Thyroid gland (tissue), 4 donors: ENCODE results near the gene CAMTA1. TPM values are rescaled to one million over a fixed set of nuclear protein-coding genes. Genes with fewer than 3 reads are reported as not detected.

Experiments used
- DNase-seq, 2 donors: peaks; one replicate each; pipeline ENCODE4 v3.0.0-alpha.2; 2019
- H3K27ac ChIP-seq, 3 donors: fragments of 200-600 bp; sonication (generic); 1 replicate in 2 of 3; 2 replicates in 1 of 3; pipeline ENCODE4 v1.5.1; 2016 to 2019; ENCODE audit warnings: mild to moderate bottlenecking in 1 of 3, moderate library complexity in 1 of 3
- H3K27me3 ChIP-seq: fragments of 200-600 bp; sonication (generic); one replicate; pipeline ENCODE4 v1.5.1; 2019
- H3K36me3 ChIP-seq, 2 donors: fragments of 200-600 bp; sonication (generic); one replicate each; pipeline ENCODE4 v1.5.1; 2016 to 2019
- H3K4me1 ChIP-seq, 2 donors: fragments of 200-600 bp; sonication (generic); one replicate each; pipeline ENCODE4 v1.5.1; 2017 to 2019
- H3K4me3 ChIP-seq, 3 donors: fragments of 200-600 bp; sonication (generic); replicated peaks in 1 of 3; 1 replicate in 2 of 3; 2 replicates in 1 of 3; pipeline ENCODE4 v1.5.1; 2016; ENCODE audit warnings: mild to moderate bottlenecking in 1 of 3
- H3K9me3 ChIP-seq: fragments of 200-600 bp; sonication (generic); one replicate; pipeline ENCODE4 v1.5.1; 2017
- POLR2A ChIP-seq, 2 donors: fragments of 450-650 bp; IDR thresholded peaks; one replicate each; pipeline ENCODE4 v1.6.1; 2017; ENCODE audit warnings: antibody characterized with exemption in 2 of 2, mild to moderate bottlenecking in 2 of 2, moderate library complexity in 1 of 2
- WGBS, 2 donors: methylation state at CpG; one replicate each; pipeline ENCODE4 v1.1.5; 2017; 5-methylcytosine and 5-hydroxymethylcytosine counted together
- intact Hi-C: fragments of 100-400 bp; cut with DNase I; formaldehyde crosslinking; loops from one replicate; pipeline ENCODE4 v1.15.1; 2023
- total RNA-seq, 4 donors: library from RNA; depleted of rRNA; stranded (reverse); fragments of >200 nt; gene quantifications; one replicate each; pipeline ENCODE4 v1.2.3, GENCODE V29; 2016
- TF ChIP-seq, protein P1 (sequence below), 6 experiments: fragments of 200-600 bp in 3 of 6; fragments of 450-650 bp in 3 of 6; sonication (generic) in 3 of 6; IDR thresholded peaks; one replicate each; pipeline ENCODE4 v1.5.1; 2016 to 2019; ENCODE audit warnings: antibody characterized with exemption in 6 of 6, mild to moderate bottlenecking in 2 of 6, inconsistent platforms in 1 of 6, moderate library complexity in 1 of 6

The CAMTA1 gene
- total RNA-seq, 4 donors from 2014 or later: 63.9 to 124 (median 101) TPM

DNA sequence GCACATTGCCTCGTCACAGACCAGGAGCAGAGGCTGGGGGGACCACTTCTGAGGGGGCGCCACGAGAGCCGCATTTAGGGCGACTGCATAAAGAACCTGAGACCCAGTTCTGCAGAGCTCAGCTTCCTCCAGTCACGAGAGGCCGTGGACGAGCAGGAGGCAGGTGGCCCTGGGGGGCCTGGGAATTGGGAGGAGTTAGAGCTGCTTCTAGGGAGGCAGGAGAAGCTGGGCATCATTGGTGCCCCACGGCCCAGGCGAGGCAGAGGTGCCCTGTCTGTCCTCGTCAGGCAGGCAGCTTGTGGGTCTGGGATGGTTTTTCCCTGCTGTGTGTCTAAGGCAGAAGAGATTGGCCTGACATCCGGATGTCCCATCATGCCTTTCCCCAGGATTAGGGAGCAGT, 389.3 kb downstream of the CAMTA1 start:
- H3K4me3 ChIP-seq: no peak overlapping the region
- H3K36me3 ChIP-seq: no peaks in the 10 kb centered on the region
- H3K27ac ChIP-seq: no peak overlapping the region
- 82 to 85% methylated on average over 12 of the region's 12 CpGs for WGBS, 2 donors
- DNase-seq: no peak
- intact Hi-C loops: no loop called here
- H3K27me3 ChIP-seq: no peaks in the 10 kb centered on the region
- H3K4me1 ChIP-seq: peaks cover 0 to 9% of the 10 kb centered on the region in 2 donors
- TF ChIP-seq, protein P1, sequence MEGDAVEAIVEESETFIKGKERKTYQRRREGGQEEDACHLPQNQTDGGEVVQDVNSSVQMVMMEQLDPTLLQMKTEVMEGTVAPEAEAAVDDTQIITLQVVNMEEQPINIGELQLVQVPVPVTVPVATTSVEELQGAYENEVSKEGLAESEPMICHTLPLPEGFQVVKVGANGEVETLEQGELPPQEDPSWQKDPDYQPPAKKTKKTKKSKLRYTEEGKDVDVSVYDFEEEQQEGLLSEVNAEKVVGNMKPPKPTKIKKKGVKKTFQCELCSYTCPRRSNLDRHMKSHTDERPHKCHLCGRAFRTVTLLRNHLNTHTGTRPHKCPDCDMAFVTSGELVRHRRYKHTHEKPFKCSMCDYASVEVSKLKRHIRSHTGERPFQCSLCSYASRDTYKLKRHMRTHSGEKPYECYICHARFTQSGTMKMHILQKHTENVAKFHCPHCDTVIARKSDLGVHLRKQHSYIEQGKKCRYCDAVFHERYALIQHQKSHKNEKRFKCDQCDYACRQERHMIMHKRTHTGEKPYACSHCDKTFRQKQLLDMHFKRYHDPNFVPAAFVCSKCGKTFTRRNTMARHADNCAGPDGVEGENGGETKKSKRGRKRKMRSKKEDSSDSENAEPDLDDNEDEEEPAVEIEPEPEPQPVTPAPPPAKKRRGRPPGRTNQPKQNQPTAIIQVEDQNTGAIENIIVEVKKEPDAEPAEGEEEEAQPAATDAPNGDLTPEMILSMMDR (IDR thresholded peaks at IDR 0.05): no peak
- no peak for TF ChIP-seq POLR2A (IDR thresholded peaks at IDR 0.05)
- no peaks in the 10 kb centered on the region for H3K9me3 ChIP-seq

DNA sequence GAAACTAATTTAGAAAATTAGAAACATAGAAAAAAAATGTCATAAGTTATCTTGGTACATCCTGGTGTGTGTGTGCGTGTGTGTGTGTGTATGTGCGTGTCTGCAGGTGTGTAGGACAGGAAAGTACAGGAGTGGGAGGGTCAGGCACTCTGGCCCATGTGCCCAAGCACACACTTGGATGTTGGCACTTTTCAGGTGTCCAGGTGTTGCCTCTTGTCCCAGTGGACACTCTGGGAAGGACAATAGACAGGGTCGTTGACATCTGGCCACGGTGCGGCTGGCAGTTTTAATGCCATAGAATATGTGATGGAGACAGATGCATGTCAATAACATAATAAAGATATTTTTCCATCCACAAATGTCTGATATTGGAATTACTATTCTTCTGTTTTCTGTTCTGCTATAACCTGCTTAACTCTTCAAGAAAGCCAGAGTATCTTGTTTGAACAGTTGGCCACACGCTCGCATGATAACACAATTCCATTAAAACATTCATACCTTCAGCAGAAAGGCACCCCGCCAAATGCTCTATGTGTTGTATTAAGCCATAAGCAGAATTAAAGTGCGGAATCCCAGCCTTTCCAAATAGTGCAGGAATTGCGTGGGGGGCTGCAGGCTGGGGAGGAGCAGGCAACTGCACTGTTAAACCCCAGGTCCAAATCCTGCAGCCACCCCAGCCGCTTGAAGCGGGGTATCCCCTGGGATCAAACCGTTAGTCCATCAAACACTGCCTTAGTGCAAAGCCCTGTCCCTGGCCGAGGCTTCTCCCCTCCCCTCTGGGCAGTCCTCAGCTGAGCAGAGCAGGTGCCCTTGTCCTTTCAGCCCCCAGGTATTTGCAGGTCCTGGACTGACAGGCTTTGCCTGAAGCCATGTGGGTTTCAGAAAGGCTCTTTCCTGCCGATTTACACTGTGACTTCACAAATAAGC, 390.0 kb downstream of the CAMTA1 start:
- TF ChIP-seq, protein P1 (IDR thresholded peaks at IDR 0.05): no peak
- TF ChIP-seq POLR2A (IDR thresholded peaks at IDR 0.05): no peak
- no peak for DNase-seq
- Histone ChIP-seq H3K9me3 (no peaks in the 10 kb centered on the region), H3K27me3 (no peaks in the 10 kb centered on the region), H3K4me1 (peaks cover 0 to 9% of the 10 kb centered on the region in 2 donors), H3K4me3 (no peak overlapping the region), H3K36me3 (no peaks in the 10 kb centered on the region), H3K27ac (no peak overlapping the region)
- intact Hi-C loops: no loop called here
- 79 to 83% methylated on average over 15 of the region's 15 CpGs for whole genome bisulfite sequencing, 2 donors

DNA sequence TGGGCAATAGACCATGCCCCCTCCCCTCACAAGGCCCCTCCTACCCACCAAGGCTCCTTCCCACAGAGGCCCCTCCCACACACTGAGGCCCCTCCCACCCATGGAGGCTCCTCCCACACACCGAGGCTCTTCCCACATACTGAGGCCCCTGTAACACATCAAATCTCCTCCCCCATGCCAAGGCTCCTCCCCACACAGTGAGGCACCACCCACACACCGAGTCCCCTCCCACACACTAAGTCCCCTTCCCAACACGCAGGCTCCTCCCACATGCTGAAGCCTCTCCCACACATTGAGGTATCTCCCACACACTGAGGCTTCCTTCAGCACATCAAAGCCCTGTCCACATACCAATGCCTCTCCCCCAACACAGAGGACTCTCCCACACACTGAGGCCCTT, 391.8 kb downstream of the CAMTA1 start:
- intact Hi-C loops: no loop called here
- DNase-seq: no peak
- WGBS, 2 donors: 95 to 96% methylated on average over 3 of the region's 3 CpGs
- no peaks in the 10 kb centered on the region for H3K9me3 ChIP-seq
- no peaks in the 10 kb centered on the region for H3K36me3 ChIP-seq
- no peak overlapping the region for H3K4me3 ChIP-seq
- no peaks in the 10 kb centered on the region for H3K27me3 ChIP-seq
- TF ChIP-seq, protein P1 (IDR thresholded peaks at IDR 0.05): no peak
- no peak for TF ChIP-seq POLR2A (IDR thresholded peaks at IDR 0.05)
- H3K27ac ChIP-seq: no peak overlapping the region
- H3K4me1 ChIP-seq: peaks cover 0 to 9% of the 10 kb centered on the region in 2 donors

DNA sequence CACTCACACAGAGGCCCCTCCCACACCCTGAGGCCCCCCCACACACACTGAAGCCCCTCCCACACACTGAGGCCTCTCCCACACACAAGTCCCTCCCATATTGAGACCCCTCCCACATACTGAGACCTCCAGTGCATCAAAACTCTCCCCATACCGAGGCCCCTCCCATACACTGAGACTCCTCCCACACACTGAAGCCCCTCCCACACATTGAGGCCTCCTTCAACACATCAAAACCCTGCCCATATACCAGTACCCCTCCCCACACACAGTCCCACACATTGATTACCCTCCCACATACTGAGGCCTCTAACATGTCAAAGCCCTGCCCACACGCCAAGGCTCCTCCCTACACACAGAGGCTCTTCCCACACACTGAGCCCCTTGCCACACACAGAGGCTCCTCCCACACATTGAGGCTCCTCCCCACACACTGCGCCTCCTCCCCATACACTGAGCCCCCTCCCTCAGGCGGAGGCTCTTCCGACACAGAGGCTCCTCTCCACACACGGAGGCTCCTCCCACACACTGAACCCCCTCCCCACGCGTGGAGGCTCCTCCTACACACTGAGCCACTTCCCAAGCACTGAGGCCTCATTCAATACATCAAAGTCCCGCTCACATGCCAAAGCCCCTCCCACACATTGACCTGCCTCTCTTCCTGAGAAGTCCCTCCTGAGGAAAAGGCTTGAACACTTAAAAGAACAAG, 392.3 kb downstream of the CAMTA1 start:
- H3K27me3 ChIP-seq: no peaks in the 10 kb centered on the region
- intact Hi-C loops: no loop called here
- H3K9me3 ChIP-seq: no peaks in the 10 kb centered on the region
- H3K36me3 ChIP-seq: no peaks in the 10 kb centered on the region
- TF ChIP-seq, protein P1 (IDR thresholded peaks at IDR 0.05): no peak
- no peak for TF ChIP-seq POLR2A (IDR thresholded peaks at IDR 0.05)
- H3K4me1 ChIP-seq: peaks cover 0 to 7% of the 10 kb centered on the region in 2 donors
- H3K27ac ChIP-seq: no peak overlapping the region
- DNase-seq: no peak
- WGBS, 2 donors: 65 to 67% methylated on average over 9 of the region's 9 CpGs
- H3K4me3 ChIP-seq: no peak overlapping the region

DNA sequence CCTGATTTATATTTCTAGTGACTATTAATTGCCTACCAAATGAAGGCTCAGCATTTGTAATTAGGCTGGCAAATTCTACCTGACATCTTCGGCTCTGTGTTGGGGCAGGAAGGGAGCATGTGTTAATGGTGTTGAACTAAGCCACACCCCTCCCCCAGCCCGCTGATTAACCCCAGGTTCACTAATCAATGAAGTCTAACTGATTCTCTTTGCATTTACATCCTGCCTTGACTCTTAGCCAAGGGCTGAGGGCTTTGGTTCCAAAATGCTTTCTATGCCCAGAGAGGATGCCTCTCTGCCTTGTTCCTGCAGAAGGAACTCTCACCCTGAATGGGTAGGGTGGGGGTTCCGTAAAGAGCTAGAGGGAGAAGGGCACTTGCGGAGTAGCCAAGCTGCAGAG, 393.1 kb downstream of the CAMTA1 start:
- intact Hi-C loops: no loop called here
- no peak for TF ChIP-seq POLR2A (IDR thresholded peaks at IDR 0.05)
- TF ChIP-seq, protein P1 (IDR thresholded peaks at IDR 0.05): no peak
- H3K4me3 ChIP-seq: no peak overlapping the region
- H3K4me1 ChIP-seq: no peaks in the 10 kb centered on the region
- H3K9me3 ChIP-seq: no peaks in the 10 kb centered on the region
- no peak for DNase-seq
- H3K27ac ChIP-seq: no peak overlapping the region
- H3K27me3 ChIP-seq: no peaks in the 10 kb centered on the region
- 47 to 57% methylated on average over 4 of the region's 4 CpGs for WGBS, 2 donors
- no peaks in the 10 kb centered on the region for H3K36me3 ChIP-seq
